CD14-positive monocyte (primary cell): ENCODE measurements around the gene NSMCE1. TPM values are rescaled to one million over a fixed set of nuclear protein-coding genes. Genes with fewer than 3 reads are reported as not detected.
"Not testable (repeated sequence)": the region's sequence is repeated elsewhere in the genome, so short reads cannot be mapped to it uniquely, and the experiment has no call there.

Source experiments
- DNase-seq, 3 donors: peaks; one replicate each; pipeline ENCODE4 v3.0.0-alpha.2; 2011 to 2022
- H2AFZ ChIP-seq: 2 replicates; pipeline ENCODE4 v1.6.0; 2012; ENCODE audit warnings: mild to moderate bottlenecking, low read depth, low read length, inconsistent platforms; ENCODE audit not compliant: insufficient read depth, poor library complexity, severe bottlenecking
- H3K27ac ChIP-seq, 2 donors: 1 replicate in 1 of 2; 2 replicates in 1 of 2; pipeline ENCODE4 v1.5.1; 2012 to 2013; ENCODE audit warnings: low read length in 2 of 2, control low read depth in 1 of 2, inconsistent platforms in 1 of 2, low read depth in 1 of 2, mild to moderate bottlenecking in 1 of 2
- H3K27me3 ChIP-seq, 2 donors: one replicate each; pipeline versions ENCODE4 v1.6.0 to v1.6.1; 2011 to 2013; ENCODE audit warnings: low read length in 2 of 2; ENCODE audit not compliant: control insufficient read depth in 2 of 2, insufficient read depth in 2 of 2
- H3K36me3 ChIP-seq, 2 donors: replicated peaks in 1 of 2; 1 replicate in 1 of 2; 2 replicates in 1 of 2; pipeline versions ENCODE4 v1.5.1 to v1.6.1; 2012 to 2013; ENCODE audit warnings: low read length in 2 of 2, control low read depth in 1 of 2, inconsistent platforms in 1 of 2, mild to moderate bottlenecking in 1 of 2; ENCODE audit not compliant: insufficient read depth in 2 of 2, control insufficient read depth in 1 of 2
- H3K4me1 ChIP-seq, 2 donors: 1 replicate in 1 of 2; 2 replicates in 1 of 2; pipeline versions ENCODE4 v1.5.1 to v1.6.1; 2012 to 2013; ENCODE audit warnings: low read length in 2 of 2, control low read depth in 1 of 2, inconsistent platforms in 1 of 2, mild to moderate bottlenecking in 1 of 2, moderate library complexity in 1 of 2; ENCODE audit not compliant: insufficient read depth in 2 of 2, control insufficient read depth in 1 of 2
- H3K4me2 ChIP-seq: replicated peaks from 2 replicates; pipeline ENCODE3; 2012; ENCODE audit warnings: low read length, moderate library complexity, mild to moderate bottlenecking; ENCODE audit not compliant: poor library complexity, severe bottlenecking; ENCODE audit errors: extremely low read depth
- H3K4me3 ChIP-seq, 3 experiments: fragments of 200-600 bp in 1 of 3; sonication (generic) in 1 of 3; replicated peaks in 1 of 3; 1 replicate in 2 of 3; 2 replicates in 1 of 3; pipeline ENCODE4 v1.5.1; 2011 to 2013; ENCODE audit warnings: low read length in 3 of 3, mild to moderate bottlenecking in 3 of 3, control low read depth in 2 of 3, low read depth in 2 of 3, inconsistent platforms in 1 of 3, moderate library complexity in 1 of 3
- H3K79me2 ChIP-seq: 2 replicates; pipeline ENCODE4 v1.6.0; 2012; ENCODE audit warnings: mild to moderate bottlenecking, control low read depth, inconsistent platforms, low read length, moderate library complexity; ENCODE audit not compliant: insufficient read depth
- H3K9ac ChIP-seq: 2 replicates; pipeline ENCODE4 v1.6.0; 2017; ENCODE audit warnings: low read length, mild to moderate bottlenecking; ENCODE audit not compliant: insufficient read depth, poor library complexity, severe bottlenecking
- H3K9me3 ChIP-seq, 2 donors: replicated peaks in 1 of 2; 1 replicate in 1 of 2; 2 replicates in 1 of 2; pipeline versions ENCODE4 v1.5.1 to v1.6.1; 2012 to 2013; ENCODE audit warnings: low read length in 2 of 2, control low read depth in 1 of 2; ENCODE audit not compliant: control insufficient read depth in 1 of 2, insufficient read depth in 1 of 2
- H4K20me1 ChIP-seq: 2 replicates; pipeline ENCODE4 v1.6.0; 2012; ENCODE audit warnings: mild to moderate bottlenecking, low read length, control low read depth, moderate library complexity; ENCODE audit not compliant: insufficient read depth
- H3K27ac Mint-ChIP-seq, 7 donors: one replicate each; pipeline ENCODE4 v1.8.0; 2020; ENCODE audit warnings: mild to moderate bottlenecking in 7 of 7, mixed read lengths in 7 of 7, moderate library complexity in 6 of 7, inconsistent platforms in 2 of 7
- H3K27me3 Mint-ChIP-seq, 3 donors: one replicate each; pipeline ENCODE4 v1.8.0; 2021 to 2022; ENCODE audit warnings: low read depth in 3 of 3, mild to moderate bottlenecking in 3 of 3, mixed read lengths in 3 of 3, moderate library complexity in 3 of 3, inconsistent platforms in 1 of 3
- H3K36me3 Mint-ChIP-seq, 2 donors: one replicate each; pipeline ENCODE4 v1.8.0; 2020; ENCODE audit warnings: mixed read lengths in 2 of 2, inconsistent platforms in 1 of 2, mild to moderate bottlenecking in 1 of 2
- H3K4me1 Mint-ChIP-seq: one replicate; pipeline ENCODE4 v1.8.0; 2020; ENCODE audit warnings: mild to moderate bottlenecking, mixed read lengths
- H3K4me3 Mint-ChIP-seq, 2 donors: one replicate each; pipeline ENCODE4 v1.8.0; 2020; ENCODE audit warnings: mild to moderate bottlenecking in 2 of 2, mixed read lengths in 2 of 2, moderate library complexity in 1 of 2
- H3K9me3 Mint-ChIP-seq, 7 donors: one replicate each; pipeline ENCODE4 v1.8.0; 2020 to 2022; ENCODE audit warnings: mixed read lengths in 7 of 7, mild to moderate bottlenecking in 6 of 7, moderate library complexity in 6 of 7, inconsistent platforms in 2 of 7
- CTCF ChIP-seq: fragments of 200-600 bp; IDR thresholded peaks from one replicate; pipeline ENCODE4 v1.8.0; 2022; ENCODE audit warnings: antibody characterized with exemption, mild to moderate bottlenecking
- WGBS: methylation state at CpG from one replicate; pipeline ENCODE4 v1.1.5; 2013; ENCODE audit warnings: missing lambda C conversion rate; ENCODE audit not compliant: insufficient coverage; 5-methylcytosine and 5-hydroxymethylcytosine counted together
- intact Hi-C, 2 donors: fragments of 100-400 bp; cut with micrococcal nuclease; formaldehyde crosslinking; loops; one replicate each; pipeline versions ENCODE4 v1.15.0 to v1.15.1; 2023
- polyA plus RNA-seq, 3 donors: library from polyadenylated mRNA; depleted of rRNA in 1 of 3; unstranded in 2 of 3; stranded (reverse) in 1 of 3; fragments of 300-500 nt in 2 of 3; fragments of >200 nt in 1 of 3; fragmentation: Illumina TruSeq in 2 of 3; gene quantifications; 1 replicate in 2 of 3; 2 replicates in 1 of 3; pipeline ENCODE4 v1.2.3, GENCODE V29; 2012 to 2021

NSMCE1 gene
- polyA plus RNA-seq, 3 donors, result 19.6 to 85.2 (median 82.6) TPM

- no peak overlapping the region for H3K4me2 ChIP-seq
- peaks cover 6% of the 10 kb centered on the region for H3K79me2 ChIP-seq
- H3K4me1 ChIP-seq, result peaks cover 28 to 30% of the 10 kb centered on the region in 2 donors
- H3K36me3 Mint-ChIP-seq, result no peaks in the 10 kb centered on the region
- no peaks in the 10 kb centered on the region for H3K9me3 ChIP-seq
- H3K9me3 Mint-ChIP-seq, result peaks cover 0 to 2% (median 0%) of the 10 kb centered on the region in 7 donors
- no peak overlapping the region for H3K9ac ChIP-seq
- no peak overlapping the region for H3K27ac ChIP-seq
- H2AFZ ChIP-seq, result no peak overlapping the region
- no peak overlapping the region for H3K4me3 ChIP-seq
- no peaks in the 10 kb centered on the region for H3K36me3 ChIP-seq
- H3K27ac Mint-ChIP-seq, result peak overlapping the region in 2 of 7 donors; percentile 51 to 82
- no peaks in the 10 kb centered on the region for H3K27me3 ChIP-seq
- no peak overlapping the region for H3K4me3 Mint-ChIP-seq
- no peaks in the 10 kb centered on the region for H4K20me1 ChIP-seq
- DNase-seq, result peak in 1 of 3 donors; percentile 28
- H3K4me1 Mint-ChIP-seq, result peaks cover 38% of the 10 kb centered on the region
- intact Hi-C loops, result loop anchor here in 1 of 2 donors (5.0 kb wide), 1 partner anchor 38 kb away; the partner anchor contains the start of gene IL4R
- peaks cover 0 to 4% (median 0%) of the 10 kb centered on the region in 3 donors for H3K27me3 Mint-ChIP-seq
- WGBS, result 83% methylated on average over 6 of the region's 8 CpGs
- TF ChIP-seq CTCF, result no peak
Measured at GRCh38 chr16:27273670-27274423, 5.3 kb upstream of the NSMCE1 start.

GRCh38 chr16:27273330-27273669 lies 4.7 kb upstream of the NSMCE1 start:
- peak overlapping the region in 2 of 7 donors; percentile 76 to 82 for H3K27ac Mint-ChIP-seq
- Histone ChIP-seq H3K9me3 (no peaks in the 10 kb centered on the region), H3K4me2 (no peak overlapping the region), H3K9ac (no peak overlapping the region), H3K79me2 (peaks cover 11% of the 10 kb centered on the region), H4K20me1 (no peaks in the 10 kb centered on the region), H3K4me3 (no peak overlapping the region), H3K36me3 (no peaks in the 10 kb centered on the region), H3K27me3 (no peaks in the 10 kb centered on the region), H3K4me1 (peaks cover 29 to 36% of the 10 kb centered on the region in 2 donors), H3K27ac (no peak overlapping the region), H2AFZ (no peak overlapping the region)
- DNase-seq, result no peak
- intact Hi-C loops, result loop anchor here in 1 of 2 donors (5.0 kb wide), 1 partner anchor 39 kb away; the partner anchor contains the start of gene IL4R
- H3K36me3 Mint-ChIP-seq, result no peaks in the 10 kb centered on the region
- H3K4me3 Mint-ChIP-seq, result no peak overlapping the region
- WGBS, result 100% methylated on average over 2 of the region's 4 CpGs
- H3K27me3 Mint-ChIP-seq, result peaks cover 0 to 4% (median 0%) of the 10 kb centered on the region in 3 donors
- peaks cover 39% of the 10 kb centered on the region for H3K4me1 Mint-ChIP-seq
- TF ChIP-seq CTCF, result no peak
- peaks cover 0 to 2% (median 0%) of the 10 kb centered on the region in 7 donors for H3K9me3 Mint-ChIP-seq

GRCh38 chr16:27272697-27273096 lies 4.1 kb upstream of the NSMCE1 start:
- H3K27ac ChIP-seq, H3K9me3 Mint-ChIP-seq, H3K4me3 ChIP-seq, H3K27me3 Mint-ChIP-seq, H2AFZ ChIP-seq, H3K9ac ChIP-seq, H3K4me3 Mint-ChIP-seq, H3K36me3 Mint-ChIP-seq, H3K9me3 ChIP-seq, H3K27me3 ChIP-seq, DNase-seq, H3K4me2 ChIP-seq, H4K20me1 ChIP-seq, H3K36me3 ChIP-seq: not testable (repeated sequence)
- intact Hi-C loops, result loop anchor here in 1 of 2 donors (5.0 kb wide), 1 partner anchor 40 kb away; the partner anchor contains the start of gene IL4R
- H3K4me1 Mint-ChIP-seq, result peaks cover 43% of the 10 kb centered on the region
- peaks cover 17% of the 10 kb centered on the region for H3K79me2 ChIP-seq
- peaks cover 33 to 42% of the 10 kb centered on the region in 2 donors for H3K4me1 ChIP-seq
- WGBS, result 100% methylated on average over 2 of the region's 7 CpGs
- H3K27ac Mint-ChIP-seq, result peak overlapping the region in 1 of 7 donors; percentile 31
